Type B pancreatic cell (in vitro differentiated cells): ENCODE results near the gene SNED1. TPM values are rescaled to one million over a fixed set of nuclear protein-coding genes. Genes with fewer than 3 reads are reported as not detected.
A peak's percentile ranks its signal among the peaks of the same experiment; 100 is the strongest.

ENCODE experiments used
- DNase-seq: peaks from one replicate; pipeline ENCODE4 v3.0.0; 2021; ENCODE audit warnings: mixed read lengths; ENCODE audit not compliant: unreplicated experiment; ENCODE audit errors: extremely low spot score
- H3K27ac Mint-ChIP-seq: 2 replicates; pipeline ENCODE4 v1.8.0; 2021; ENCODE audit warnings: mild to moderate bottlenecking, mixed read lengths
- H3K27me3 Mint-ChIP-seq: 2 replicates; pipeline ENCODE4 v1.8.0; 2021; ENCODE audit warnings: mixed read lengths
- H3K36me3 Mint-ChIP-seq: 2 replicates; pipeline ENCODE4 v1.8.0; 2021; ENCODE audit warnings: mixed read lengths
- H3K4me1 Mint-ChIP-seq: one replicate; pipeline ENCODE4 v1.8.0; 2021; ENCODE audit warnings: mixed read lengths; ENCODE audit not compliant: unreplicated experiment
- H3K4me3 Mint-ChIP-seq: 2 replicates; pipeline ENCODE4 v1.8.0; 2021; ENCODE audit warnings: mild to moderate bottlenecking, mixed read lengths
- H3K9me3 Mint-ChIP-seq: 2 replicates; pipeline ENCODE4 v1.8.0; 2021; ENCODE audit warnings: mixed read lengths
- CTCF ChIP-seq: fragments of 200-600 bp; sonication (generic); conservative IDR thresholded peaks from 2 replicates; pipeline ENCODE4 v1.5.0; 2021; ENCODE audit warnings: antibody characterized with exemption, mild to moderate bottlenecking
- total RNA-seq: library from RNA; stranded (reverse); gene quantifications from 2 replicates; pipeline ENCODE4 v1.2.1, GENCODE V29; 2021; ENCODE audit warnings: low replicate concordance

The SNED1 gene
- total RNA-seq, 1 donor from 2014 or later = 140 TPM

GRCh38 chr2:241002275-241003046 is 4.0 kb downstream of the SNED1 start:
- H3K27ac Mint-ChIP-seq = no peak overlapping the region
- DNase-seq = peak; percentile 37
- TF ChIP-seq CTCF = no peak
- H3K4me1 Mint-ChIP-seq = peaks cover 29% of the 10 kb centered on the region
- no peak overlapping the region for H3K4me3 Mint-ChIP-seq
- H3K36me3 Mint-ChIP-seq = peaks cover 30% of the 10 kb centered on the region
- H3K9me3 Mint-ChIP-seq = peaks cover 13% of the 10 kb centered on the region
- peaks cover 17% of the 10 kb centered on the region for H3K27me3 Mint-ChIP-seq

GRCh38 chr2:241003047-241003360 is 4.6 kb downstream of the SNED1 start:
- DNase-seq = peak; percentile 44

GRCh38 chr2:241003369-241003768 is 5.0 kb downstream of the SNED1 start:
- no peak for DNase-seq
- Mint-ChIP-seq H3K9me3 (peaks cover 13% of the 10 kb centered on the region), H3K27me3 (peaks cover 17% of the 10 kb centered on the region), H3K36me3 (peaks cover 30% of the 10 kb centered on the region), H3K4me3 (no peak overlapping the region), H3K4me1 (peaks cover 32% of the 10 kb centered on the region), H3K27ac (no peak overlapping the region)
- no peak for TF ChIP-seq CTCF

More at GRCh38 chr2:241003047-241003360, 4.6 kb downstream of the SNED1 start:
- Mint-ChIP-seq H3K36me3 (peaks cover 30% of the 10 kb centered on the region), H3K4me1 (peaks cover 32% of the 10 kb centered on the region), H3K27ac (no peak overlapping the region), H3K9me3 (peaks cover 13% of the 10 kb centered on the region), H3K4me3 (no peak overlapping the region), H3K27me3 (peaks cover 17% of the 10 kb centered on the region)
- no peak for TF ChIP-seq CTCF

GRCh38 chr2:241003830-241004564 is 5.6 kb downstream of the SNED1 start:
- Mint-ChIP-seq H3K4me3 (no peak overlapping the region), H3K27ac (no peak overlapping the region), H3K27me3 (peaks cover 17% of the 10 kb centered on the region), H3K36me3 (peaks cover 30% of the 10 kb centered on the region), H3K4me1 (peaks cover 34% of the 10 kb centered on the region), H3K9me3 (peaks cover 13% of the 10 kb centered on the region)
- TF ChIP-seq CTCF = no peak
- no peak for DNase-seq

GRCh38 chr2:241005569-241005968 is 7.2 kb downstream of the SNED1 start:
- H3K27ac Mint-ChIP-seq = no peak overlapping the region
- no peak for TF ChIP-seq CTCF
- H3K36me3 Mint-ChIP-seq = peaks cover 28% of the 10 kb centered on the region
- H3K4me1 Mint-ChIP-seq = peaks cover 26% of the 10 kb centered on the region
- H3K4me3 Mint-ChIP-seq = no peak overlapping the region
- no peak for DNase-seq
- H3K27me3 Mint-ChIP-seq = peaks cover 6% of the 10 kb centered on the region
- H3K9me3 Mint-ChIP-seq = peaks cover 13% of the 10 kb centered on the region
